ENCODE data around the gene GNAS.
"Not testable (repeated sequence)": the region's sequence is repeated elsewhere in the genome, so short reads cannot be mapped to it uniquely, and the experiment has no call there.

GNAS gene

DNA sequence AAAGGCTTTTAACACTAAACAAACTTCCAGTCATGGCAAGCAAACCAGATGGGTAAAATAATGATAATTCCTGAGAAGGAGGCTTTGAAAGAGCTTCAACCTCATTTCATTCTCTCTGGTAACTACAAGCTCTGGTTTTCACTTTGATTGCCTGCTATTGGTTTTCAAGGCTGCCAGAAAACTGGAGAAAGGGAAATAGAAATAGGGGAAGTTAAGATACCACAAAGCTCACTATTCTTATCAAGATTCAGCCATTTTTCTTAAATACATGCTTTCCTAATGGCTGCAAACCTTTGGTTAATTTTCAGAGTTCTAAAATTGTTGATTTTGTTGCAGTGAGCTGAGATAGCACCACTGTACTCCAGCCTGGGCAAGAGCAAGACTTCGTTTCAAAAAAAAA lies 86.0 kb downstream of the GNAS start:
- no peak for DNase-seq

GRCh38 chr20:58941471-58941870 lies 89.0 kb downstream of the GNAS start:
- DNase-seq, result no peak

GRCh38 chr20:58942549-58942948 lies 90.0 kb downstream of the GNAS start:
- no peak for DNase-seq

DNA sequence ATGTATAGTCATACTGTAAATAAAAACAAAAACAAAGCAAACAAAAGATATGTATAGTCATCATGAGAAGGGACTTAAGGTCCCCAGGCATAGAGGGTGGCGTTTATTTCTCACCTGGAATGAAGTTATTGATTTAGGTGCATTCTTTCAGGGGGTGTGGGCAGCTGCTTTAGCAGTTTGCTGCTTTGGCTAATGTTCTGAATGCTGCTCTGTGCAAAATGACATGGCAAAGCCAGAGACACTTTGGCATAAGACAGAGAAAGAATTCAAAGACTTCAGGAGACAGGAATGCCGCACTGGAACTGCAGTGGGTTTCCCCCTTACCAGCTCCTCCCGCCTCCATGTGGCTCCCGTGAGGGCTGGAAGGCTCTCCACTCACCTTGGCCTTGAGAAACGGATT lies 92.1 kb downstream of the GNAS start:
- DNase-seq, result no peak

DNA sequence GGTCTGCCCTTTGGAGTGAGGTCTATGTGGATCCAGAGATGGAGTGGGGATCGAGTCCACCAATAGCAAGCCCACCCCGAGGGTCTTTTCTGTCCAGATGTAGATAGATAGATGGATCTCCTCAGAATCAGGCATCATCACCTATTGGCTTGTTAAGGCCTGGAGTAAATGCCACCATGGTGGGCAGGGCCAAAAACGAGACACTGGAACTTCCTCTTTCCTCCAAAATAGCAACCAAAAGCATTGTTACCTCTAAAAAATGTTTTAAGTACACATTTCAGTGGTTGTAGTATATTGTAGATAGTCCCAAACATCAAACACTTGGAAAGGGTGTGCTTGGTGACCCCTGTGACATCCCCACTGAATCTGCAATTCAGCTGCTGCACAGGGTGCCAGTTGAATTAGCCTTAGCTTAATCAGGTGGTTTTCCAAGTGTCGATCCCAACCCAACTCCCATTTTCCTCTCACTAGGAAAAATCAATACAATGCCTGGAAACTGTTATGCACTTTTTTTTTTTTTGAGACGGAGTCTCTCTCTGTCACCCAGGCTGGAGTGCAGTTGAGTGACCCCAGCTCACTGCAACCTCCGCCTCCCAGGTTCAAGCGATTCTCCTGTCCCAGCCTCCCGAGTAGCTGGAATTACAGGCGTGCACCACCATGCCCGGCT lies 93.6 kb downstream of the GNAS start:
- no peak for DNase-seq

DNA sequence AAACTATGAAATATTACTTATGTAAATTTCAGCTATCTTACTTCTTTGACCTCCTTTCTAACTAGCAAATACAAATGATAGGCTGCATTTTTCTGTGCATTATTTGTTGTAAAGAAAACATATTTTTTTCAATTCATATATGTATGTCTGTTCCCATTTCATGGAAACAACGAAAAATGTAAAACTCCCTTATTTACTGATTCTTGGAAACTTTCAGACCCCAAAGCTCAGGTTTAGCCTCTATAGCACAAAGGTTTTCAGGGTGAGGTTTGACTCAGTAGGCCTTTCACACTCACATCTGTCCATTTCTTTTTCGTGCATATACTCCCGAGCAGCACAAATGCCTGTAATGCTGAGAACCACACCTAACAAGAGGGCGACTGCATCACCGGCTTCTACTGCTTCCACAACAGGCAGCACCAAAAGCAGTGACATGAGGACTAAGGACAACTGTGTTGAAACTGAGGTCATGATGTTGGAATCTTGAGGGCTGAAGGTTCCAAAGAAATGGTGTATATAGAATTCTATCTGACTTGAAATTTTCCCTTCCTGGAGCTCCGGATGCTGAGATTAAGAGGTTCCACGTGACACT lies 95.4 kb downstream of the GNAS start:
- DNase-seq, result not testable (repeated sequence)

DNA sequence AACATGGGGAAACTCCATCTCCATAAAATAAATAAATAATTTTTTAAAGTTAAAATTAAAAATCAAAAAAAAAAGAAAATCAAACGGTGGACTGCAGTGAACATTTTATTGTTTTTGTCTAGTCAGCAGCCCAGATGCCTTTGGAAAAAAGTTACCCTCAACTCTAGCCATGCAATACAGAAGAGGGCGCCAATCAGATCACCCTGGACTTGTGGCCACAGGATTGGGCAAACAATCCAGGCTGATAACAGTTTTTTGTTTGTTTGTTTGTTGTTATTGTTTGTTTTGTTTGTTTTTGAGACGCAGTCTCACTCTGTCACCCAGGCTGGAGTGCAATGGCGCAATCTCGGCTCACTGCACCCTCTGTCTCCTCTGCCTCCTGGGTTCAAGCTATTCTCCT lies 98.1 kb downstream of the GNAS start:
- no peak for DNase-seq

DNA sequence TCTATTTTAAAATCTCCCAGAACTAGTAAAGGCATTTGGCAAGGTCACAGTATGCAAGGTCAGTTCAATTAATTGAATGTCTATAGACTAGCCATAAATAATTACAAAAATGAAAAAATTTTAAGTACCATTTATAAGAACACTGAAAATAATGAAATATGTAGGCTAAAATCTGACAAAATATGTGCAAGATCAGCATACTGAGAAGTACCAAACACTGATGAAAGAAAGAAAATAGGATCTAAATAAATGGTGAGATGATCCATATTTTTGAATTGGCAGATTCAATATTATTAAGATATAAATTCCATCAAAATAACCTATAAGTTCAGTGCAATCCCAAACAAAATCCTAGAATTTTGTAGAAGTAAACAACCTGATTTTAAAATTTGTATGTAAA lies 100.5 kb downstream of the GNAS start:
- no peak for DNase-seq

GRCh38 chr20:58956078-58956477 lies 103.6 kb downstream of the GNAS start:
- no peak for DNase-seq

- DNase-seq, result no peak
Observed at GRCh38 chr20:58959652-58960051, 107.1 kb downstream of the GNAS start.
